Adrenal gland (tissue), 5 donors: ENCODE results near the gene WWTR1.

Experiments used
- CTCF ChIP-seq, 6 experiments: fragments of 450-650 bp in 4 of 6; fragments of 200-600 bp in 2 of 6; sonication (generic) in 1 of 6; IDR thresholded peaks; 1 replicate in 5 of 6; 2 replicates in 1 of 6; pipeline versions ENCODE4 v1.5.1 to v1.8.0; 2016 to 2021; ENCODE audit warnings: antibody characterized with exemption in 6 of 6, mild to moderate bottlenecking in 2 of 6, moderate library complexity in 1 of 6
- POLR2A ChIP-seq, 2 donors: fragments of 450-650 bp; IDR thresholded peaks; one replicate each; pipeline ENCODE4 v1.6.1; 2017; ENCODE audit warnings: antibody characterized with exemption in 2 of 2, mild to moderate bottlenecking in 2 of 2, moderate library complexity in 1 of 2
- donor health status: DM: no; HTN: no; CAD: no.

- no peak for TF ChIP-seq CTCF (IDR thresholded peaks at IDR 0.05)
- no peak for TF ChIP-seq POLR2A (IDR thresholded peaks at IDR 0.05)
Measured at GRCh38 chr3:149514471-149514870, 143.4 kb downstream of the WWTR1 start.
